Dedifferentiated amniotic fluid mesenchymal stem cell (primary cell): ENCODE data around the gene C3orf20.

ENCODE experiments used
- DNase-seq: peaks from one replicate; pipeline ENCODE4 v3.0.0-alpha.2; 2016; ENCODE audit errors: extremely low spot score

Gene C3orf20

GRCh38 chr3:14814411-14814871, 139.5 kb downstream of the C3orf20 start:
- DNase-seq: no peak

GRCh38 chr3:14816359-14816758, 141.4 kb downstream of the C3orf20 start:
- no peak for DNase-seq

GRCh38 chr3:14818804-14819500, 144.0 kb downstream of the C3orf20 start, which contains the start of gene FGD5:
FGD5 (plus strand) TSS chr3:14818962; CDS start chr3:14819072, 110 bp downstream.
- no peak for DNase-seq

DNA sequence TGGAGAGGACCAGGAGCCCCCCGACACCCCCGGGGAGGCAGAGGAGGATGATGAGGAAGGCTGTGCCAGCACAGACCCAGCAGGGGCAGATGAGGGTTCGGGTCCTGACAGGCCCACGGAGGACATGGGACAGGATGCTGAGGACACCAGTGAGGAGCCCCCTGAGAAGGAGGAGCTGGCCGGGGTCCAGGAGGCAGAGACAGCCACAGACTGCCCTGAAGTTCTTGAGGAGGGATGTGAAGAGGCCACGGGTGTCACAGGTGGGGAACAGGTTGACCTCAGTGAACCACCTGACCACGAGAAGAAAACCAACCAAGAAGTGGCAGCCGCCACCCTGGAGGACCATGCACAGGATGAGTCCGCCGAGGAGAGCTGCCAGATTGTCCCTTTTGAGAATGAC, 144.7 kb downstream of the C3orf20 start:
- DNase-seq: no peak

DNA sequence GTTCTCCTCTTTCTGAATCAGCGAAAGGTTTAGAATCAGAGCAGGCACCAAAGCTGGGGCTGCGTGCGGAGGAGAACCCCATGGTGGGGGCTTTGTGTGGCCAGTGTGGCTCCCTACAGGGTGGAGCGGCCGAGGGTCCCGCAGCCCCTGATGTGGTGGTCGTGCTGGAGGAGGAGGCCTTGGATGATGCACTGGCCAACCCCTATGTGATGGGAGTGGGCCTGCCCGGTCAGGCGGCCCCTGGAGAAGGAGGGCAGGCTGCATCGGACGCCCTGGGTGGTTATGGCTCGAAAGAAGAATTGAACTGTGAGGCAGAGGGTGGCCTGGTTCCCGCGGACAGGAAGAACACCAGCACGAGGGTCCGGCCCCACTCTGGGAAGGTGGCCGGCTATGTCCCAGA, 145.2 kb downstream of the C3orf20 start:
- DNase-seq: no peak

GRCh38 chr3:14821151-14821550, 146.2 kb downstream of the C3orf20 start:
- DNase-seq: no peak

DNA sequence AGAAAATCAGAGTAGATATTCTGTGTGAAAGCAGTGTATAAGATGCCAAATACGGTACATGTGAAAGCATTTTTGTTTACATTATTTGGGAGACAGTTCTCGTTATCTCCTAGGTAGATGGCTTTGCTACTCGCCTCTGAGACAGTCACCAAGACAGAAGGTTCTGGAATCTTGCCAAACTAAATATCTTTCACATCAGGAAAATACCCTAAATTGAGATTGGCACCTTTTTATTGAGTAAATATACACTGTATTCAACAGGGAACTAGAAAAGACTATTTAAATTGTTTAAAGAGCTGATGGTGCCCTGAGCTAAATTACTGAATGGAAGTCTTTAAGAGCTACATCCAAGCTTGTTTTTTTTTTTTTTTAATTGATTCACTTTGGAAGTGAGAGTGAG, 147.2 kb downstream of the C3orf20 start:
- no peak for DNase-seq
